Activated CD4-positive, alpha-beta T cell treated with anti-CD3 and anti-CD28 coated beads for 1 hour (primary cell): ENCODE data around the gene CACNA1C.

Experiments used
- DNase-seq: peaks from one replicate; pipeline ENCODE4 v3.0.0-alpha.2; 2020

Gene CACNA1C

DNA sequence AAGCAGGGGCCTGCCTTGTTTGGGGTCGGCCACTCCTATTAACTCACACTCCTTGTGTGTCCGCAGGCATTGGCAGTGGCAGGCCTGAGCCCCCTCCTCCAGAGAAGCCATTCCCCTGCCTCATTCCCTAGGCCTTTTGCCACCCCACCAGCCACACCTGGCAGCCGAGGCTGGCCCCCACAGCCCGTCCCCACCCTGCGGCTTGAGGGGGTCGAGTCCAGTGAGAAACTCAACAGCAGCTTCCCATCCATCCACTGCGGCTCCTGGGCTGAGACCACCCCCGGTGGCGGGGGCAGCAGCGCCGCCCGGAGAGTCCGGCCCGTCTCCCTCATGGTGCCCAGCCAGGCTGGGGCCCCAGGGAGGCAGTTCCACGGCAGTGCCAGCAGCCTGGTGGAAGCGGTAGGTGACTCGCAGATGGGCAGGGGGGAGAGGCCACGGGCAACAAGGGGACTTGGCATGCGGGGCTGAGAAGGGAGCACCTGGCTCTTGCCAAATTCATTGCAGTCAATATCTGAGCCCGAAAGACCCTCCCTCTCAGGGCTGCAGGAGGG, 635.7 kb downstream of the CACNA1C start:
- no peak for DNase-seq

DNA sequence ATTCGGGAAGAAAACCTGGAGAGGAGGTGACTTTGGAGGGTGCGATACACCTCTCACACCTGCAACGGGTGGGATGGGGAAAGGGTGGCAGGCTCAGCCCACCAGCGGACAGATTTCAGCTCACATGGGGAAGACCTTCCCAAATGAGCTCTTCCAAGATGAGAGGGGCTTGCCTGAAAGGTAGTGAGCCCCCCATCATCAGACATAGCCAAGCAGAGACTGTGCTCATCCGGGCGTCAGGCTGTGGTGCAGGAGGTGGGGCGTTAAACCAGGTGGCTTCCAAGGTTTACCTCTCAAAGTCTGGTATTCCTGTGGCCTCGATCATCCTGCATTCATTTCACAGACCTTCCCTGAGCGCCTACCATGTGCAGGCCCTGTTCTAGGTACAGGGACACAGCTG, 636.6 kb downstream of the CACNA1C start:
- no peak for DNase-seq

DNA sequence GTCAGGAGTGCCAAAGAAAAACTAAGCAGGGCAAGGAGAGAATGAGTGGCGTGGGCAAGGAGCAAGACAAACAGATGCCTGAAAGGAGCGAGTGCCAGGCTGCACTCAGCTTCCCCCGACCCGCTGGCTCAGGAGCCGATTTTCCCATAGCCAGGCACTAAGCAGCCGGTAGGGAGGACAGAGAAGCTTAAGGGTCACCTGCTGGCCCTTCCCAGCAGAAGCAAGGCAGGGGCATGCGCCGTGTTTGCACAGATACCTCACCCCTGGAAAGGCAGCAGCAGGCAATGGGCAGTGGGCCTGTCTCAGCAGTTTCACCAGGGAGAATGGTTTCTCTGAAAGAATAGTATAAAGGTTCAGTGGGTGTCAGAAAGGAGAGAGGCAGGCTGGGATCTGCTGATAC, 637.1 kb downstream of the CACNA1C start:
- DNase-seq = no peak

DNA sequence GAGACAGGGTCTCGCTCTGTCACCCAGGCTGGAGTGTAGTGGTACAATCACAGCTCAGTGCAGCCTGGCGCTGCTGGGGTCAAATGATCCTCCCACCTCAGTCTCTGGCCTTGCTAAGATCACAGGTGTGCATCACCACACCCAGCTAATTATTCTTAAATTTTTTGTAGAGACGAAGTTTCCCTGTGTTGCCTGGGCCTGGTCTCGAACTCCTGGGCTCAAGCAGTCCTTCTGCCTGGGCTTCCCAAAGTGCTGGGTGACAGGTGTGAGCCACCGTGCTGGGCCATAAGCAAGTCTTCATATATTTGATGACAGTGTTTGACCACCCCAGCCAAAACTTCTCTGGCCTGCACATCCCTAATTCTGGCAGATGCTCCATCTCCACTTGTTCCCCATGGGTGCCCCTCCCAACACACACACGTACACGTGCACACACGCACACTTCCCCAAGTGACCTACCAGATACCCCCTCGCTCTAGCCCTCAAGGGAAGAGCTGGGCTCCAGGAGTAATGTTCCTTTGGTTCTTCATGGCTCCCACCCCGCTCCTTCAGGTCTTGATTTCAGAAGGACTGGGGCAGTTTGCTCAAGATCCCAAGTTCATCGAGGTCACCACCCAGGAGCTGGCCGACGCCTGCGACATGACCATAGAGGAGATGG, 637.7 kb downstream of the CACNA1C start:
- no peak for DNase-seq

DNA sequence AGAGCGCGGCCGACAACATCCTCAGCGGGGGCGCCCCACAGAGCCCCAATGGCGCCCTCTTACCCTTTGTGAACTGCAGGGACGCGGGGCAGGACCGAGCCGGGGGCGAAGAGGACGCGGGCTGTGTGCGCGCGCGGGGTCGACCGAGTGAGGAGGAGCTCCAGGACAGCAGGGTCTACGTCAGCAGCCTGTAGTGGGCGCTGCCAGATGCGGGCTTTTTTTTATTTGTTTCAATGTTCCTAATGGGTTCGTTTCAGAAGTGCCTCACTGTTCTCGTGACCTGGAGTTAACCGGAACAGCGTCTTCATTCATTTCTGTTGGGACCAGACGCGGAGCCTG, 638.2 kb downstream of the CACNA1C start:
- peak; percentile 29 for DNase-seq

DNA sequence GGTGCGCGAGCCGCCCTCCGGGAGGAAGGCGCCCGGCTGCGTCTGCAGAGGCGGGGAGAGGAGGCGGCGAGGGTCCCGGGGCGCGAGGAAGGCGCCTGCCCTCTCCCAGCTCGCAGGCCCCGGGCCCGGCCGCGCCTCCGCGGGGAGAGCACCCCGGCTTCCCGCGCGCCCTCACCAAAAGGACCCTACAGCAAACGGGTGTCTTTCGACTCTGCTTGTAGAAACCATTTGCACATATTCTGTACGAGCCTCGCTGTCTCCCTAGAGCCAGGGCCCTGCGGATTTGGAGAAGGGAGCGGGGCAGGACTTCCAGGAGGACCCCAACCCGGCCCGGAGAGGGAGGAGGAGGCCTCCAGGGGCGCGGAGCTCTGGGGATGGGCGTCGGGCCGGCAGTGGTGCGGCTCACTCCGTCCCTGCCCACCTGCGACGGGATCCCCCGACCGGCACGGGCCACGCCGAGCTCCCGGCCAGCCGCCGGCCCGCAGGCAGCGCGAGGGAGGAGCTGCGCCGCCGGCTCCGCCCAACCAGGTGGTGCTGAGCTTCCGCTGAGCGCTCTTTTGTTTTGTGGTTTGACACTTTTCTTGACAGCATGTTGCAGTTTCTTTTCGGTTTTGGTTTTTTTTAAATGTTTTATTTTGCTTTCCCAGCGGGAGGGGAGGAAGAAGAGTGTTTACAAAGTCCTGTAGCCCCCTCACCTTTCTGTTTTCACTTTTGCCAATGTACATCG, 638.7 kb downstream of the CACNA1C start:
- no peak for DNase-seq

DNA sequence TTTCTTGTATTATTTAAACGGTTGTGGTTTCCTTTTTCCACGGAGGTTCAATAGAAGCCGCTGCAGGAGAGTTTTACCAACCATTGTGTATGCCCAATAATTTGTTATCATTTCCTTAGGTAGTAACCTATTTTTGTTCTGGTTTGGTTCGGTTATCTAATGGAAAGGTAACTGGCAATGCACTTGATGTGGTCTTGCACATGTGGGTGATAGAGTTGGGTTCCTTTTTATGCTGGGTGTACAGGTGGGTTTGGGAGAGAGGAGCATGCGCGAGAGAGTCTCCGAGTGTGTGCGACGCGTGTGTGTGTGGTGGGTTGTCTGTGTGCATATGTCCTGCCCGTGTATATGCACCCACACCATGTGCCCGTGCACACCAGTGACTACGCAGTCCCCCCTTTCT, 639.3 kb downstream of the CACNA1C start:
- no peak for DNase-seq

DNA sequence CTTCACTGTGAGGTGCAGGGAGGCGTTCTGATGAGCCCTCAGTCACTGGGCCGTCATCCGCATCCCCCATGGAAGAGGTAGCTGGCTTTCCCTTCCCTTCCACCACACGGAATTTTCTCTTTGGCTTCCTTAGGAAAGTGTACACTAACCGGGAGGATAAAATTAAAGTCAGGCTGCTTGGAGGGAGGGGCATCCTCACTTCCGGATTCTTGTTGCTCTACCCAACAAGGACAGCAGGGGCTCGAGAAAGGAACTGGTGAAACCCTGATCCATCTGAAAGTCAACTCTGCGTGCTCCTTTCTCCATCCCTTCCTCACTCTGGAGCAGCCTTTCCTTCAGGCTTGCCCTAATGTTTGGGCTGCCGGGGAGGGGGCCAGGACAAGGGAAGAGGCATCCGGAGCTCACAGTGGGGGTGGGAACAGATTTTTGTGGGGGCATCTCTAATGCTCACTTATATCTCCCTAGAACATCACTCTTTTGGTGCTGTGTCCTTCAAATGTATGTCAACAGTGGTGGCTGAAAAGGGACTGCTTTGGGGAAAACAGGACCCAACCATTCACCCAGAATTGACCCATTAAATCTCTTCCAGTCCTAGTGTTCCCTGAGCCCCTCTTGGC, 640.6 kb downstream of the CACNA1C start:
- no peak for DNase-seq

DNA sequence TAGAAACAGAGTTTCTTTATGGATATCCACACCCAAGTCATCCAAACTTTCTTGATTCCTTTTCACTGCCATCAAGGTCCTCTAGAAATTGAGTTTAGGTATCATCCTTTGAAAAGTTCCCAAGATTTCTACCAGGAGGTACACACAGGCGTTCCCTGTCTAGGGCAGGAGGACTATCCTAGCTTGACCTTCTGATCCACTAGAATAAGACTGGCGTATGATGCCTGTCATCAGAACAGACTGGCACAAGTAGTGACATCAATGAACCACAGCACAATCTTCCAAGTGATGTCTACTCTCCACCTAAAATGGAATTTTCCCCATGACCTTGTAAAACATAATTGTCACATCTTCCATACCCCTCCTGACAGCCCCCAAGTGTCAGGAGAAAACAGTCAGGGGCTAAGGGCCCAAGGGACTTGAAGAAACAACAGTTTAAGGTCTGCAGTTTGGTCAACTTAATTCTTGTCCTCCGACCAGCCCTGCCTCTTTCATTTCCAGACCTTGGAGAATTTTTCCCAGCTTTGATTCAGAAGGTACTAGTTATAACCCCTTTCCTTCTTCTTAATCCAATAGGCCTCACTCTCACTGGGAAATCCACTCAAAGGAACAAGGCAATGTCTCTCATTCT, 641.3 kb downstream of the CACNA1C start:
- DNase-seq = no peak

DNA sequence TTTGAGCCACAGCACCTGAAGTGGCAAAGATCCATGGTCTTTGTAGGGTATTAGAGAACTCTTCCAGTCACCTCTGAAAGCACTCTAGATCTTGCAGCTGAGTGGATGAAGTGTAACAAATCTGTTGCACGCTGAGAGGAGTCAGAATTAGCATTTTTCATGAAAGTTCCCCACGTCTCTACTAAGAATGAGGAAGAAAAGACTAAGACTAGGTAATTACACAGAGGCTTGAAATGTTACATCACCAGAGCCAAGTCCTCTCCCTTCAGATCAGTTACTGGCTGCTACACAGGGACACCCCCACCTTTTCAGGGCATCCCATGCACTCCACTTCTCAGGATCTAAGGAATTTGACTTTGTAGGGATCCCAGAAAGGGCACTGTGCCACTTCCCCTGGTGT, 643.3 kb downstream of the CACNA1C start:
- no peak for DNase-seq

DNA sequence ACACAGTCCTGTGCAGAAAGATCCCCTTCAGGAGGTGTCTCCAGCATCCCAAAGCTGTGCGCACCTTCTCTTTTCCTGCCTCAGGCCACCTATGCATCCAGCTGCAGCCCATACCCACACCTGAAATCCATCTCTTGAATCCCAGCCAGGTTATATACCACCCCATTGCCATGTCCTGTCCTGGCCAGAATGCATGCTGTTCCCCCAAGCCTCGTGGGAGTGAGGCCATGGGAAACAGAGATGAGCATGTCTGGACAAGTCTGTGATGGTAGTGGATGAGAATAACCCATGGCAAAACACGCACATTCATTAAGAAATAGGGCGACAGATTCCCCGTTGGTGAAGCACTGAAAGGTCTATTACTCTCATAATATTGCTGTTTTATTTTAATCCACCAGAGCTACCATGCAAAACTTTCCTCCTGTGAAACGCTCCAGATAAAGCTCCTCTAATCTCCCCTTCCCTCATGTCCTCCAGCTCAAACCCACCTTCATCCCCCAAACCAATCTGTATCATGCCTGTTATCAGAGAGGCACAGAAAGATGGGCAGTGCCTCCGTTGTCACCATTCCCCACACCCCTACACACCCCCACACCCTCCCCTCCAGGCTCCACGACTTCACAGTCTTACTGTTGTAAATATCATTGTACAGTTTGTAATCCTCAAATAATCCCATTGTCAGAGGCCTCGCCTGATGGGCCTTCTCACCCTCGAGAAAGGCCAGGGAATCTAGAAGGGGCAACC, 644.4 kb downstream of the CACNA1C start:
- no peak for DNase-seq

DNA sequence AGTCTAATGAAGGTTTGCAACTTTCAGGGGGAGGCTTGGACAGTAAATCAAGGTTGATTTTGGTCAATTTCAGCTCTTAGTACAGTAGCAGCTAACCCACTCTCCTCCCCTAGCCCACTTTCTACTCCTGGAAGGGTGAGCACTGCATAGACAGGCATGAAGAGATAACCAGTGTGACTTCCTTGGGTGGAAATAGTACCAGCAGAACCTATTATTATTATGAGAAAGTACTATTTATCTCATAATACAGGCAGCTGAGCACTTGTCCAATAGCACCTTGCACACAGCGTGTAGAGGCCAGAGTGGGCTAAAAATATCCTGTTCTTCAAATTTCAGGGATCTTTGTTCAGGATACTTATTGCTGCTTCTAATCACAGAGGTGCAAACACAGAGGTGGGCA, 645.8 kb downstream of the CACNA1C start:
- no peak for DNase-seq

DNA sequence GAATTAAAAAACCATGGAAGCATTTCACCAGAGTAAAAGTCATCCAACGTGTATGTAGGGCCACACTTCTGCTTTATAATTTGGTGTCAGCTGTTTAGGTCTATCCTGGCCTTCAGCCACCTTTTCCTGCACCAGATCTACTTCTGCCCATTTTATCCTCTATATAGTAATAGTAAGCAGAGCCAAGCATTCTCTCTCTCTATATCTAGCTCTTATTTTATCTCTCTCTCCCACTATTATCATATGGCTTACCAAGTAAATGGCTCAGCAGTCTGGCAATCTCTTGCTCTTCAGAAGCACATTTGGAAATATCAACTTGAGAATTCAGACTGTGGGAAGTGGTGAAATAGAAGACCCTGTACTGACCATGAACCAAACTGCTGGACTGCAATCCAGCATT, 657.9 kb downstream of the CACNA1C start:
- no peak for DNase-seq

DNA sequence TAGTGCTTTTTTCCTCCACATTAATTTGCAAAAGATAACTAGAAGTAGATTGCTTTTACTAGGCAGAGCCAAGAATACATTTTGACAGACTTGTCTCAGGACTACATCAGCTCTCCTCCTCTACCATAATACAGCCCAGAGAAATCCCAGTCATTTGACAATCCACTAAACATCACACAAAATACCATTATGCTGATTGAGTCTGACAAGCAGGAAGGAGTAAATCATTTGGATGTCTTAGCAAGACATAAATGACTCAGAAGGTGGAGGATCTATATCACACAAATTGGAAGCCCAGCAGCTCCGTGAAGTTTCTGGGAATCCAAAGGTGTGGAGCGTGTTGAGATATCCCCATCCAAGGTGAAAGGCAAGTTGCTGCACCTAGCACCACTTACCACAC, 666.6 kb downstream of the CACNA1C start:
- DNase-seq = no peak

DNA sequence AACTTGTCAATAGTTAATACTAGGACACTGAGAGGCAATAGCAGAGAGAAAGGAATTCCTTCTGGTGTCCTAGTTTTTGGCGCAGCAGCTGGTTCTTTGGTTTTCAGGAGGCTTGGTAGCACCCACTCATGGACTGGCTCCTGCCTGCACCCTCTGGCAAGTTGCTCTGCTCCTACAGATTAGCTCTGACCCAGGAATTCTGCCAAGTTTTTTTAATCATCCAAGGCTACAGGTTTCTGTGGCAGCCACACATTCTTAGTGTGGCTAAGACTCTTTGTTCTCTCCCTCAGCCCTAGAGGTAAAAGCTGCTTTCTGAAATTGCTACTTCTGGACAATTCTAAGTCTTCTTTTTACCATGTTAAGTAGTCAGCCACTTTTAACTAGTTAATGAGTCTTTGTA, 670.0 kb downstream of the CACNA1C start:
- DNase-seq = no peak

DNA sequence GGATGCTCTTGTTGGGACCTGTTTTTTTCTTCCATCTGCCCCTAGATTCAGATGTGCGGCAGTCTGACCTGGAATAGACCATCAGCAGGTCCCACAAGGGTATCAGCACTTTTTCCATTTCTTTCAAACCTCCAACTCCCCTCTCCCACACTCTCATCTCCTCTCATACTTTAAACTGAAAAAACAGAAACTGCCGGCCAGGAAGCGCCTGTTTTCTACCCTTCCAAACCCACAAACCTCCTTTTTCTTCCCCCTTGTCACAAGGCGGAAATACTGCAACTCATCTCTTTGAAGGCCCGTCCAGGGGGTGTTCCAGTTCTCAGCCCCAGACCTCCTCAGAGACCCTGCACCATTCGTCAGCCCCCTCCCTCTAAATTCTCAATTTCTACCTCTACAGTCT, 679.5 kb downstream of the CACNA1C start:
- DNase-seq = no peak

DNA sequence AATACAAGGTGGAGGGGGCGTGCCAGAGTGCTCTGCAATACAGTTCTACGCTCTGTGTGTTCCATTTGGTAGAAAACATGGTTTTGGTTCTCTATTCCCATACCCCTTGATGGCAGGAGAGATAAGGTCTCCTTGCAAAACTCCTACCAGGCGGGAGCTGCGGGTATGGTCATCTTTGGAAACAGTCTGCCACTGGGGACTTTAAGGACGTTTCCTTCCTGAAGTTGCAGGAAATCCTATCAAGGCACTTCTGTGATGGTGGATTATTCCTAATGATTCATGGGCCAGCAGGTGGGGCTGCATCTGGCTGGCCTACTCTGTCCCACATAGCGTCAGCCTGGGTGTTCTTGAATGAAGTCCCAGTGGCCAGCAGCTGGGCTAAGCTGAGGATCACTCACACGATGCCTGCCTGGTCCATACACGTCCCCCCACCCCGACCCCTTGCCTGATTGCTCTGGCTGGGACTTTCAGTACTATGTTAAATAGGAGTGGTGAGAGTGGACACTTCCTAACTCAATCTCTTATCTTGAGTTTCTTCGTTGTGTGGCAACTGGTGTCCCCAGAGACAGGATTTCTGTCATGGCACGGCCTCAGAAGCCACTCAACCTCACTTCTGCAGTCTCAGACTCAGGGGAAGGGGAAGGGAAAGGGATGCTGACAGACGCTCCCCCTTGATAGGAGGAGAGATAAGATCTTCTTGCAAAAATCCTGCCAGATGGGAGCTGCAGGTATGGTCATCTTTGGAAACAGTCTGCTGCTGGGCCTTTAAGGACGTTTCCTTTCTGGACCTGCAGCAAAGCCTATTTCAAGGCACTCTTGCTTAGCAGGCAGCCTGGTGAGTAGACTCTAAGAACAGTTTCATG, 680.9 kb downstream of the CACNA1C start:
- no peak for DNase-seq

DNA sequence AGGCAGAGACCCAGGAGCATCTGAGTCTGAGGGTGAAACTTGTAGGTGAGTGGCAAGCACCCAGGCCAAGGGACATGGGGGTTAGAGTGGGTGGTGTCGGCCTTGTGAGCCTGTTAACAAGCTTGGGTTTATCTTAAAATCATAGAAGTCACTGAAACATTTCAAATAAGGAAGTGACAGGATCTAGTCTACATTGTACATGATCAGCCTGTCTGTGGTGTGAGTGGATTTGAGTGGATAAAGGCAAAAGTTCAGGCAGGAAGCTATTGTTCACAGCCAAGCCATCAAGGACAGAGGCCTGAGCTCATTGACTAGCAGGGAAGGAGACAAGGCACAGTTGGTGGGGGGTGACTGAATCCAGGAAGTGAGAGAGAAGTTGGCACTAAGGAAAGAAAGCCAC, 682.6 kb downstream of the CACNA1C start:
- DNase-seq = no peak

DNA sequence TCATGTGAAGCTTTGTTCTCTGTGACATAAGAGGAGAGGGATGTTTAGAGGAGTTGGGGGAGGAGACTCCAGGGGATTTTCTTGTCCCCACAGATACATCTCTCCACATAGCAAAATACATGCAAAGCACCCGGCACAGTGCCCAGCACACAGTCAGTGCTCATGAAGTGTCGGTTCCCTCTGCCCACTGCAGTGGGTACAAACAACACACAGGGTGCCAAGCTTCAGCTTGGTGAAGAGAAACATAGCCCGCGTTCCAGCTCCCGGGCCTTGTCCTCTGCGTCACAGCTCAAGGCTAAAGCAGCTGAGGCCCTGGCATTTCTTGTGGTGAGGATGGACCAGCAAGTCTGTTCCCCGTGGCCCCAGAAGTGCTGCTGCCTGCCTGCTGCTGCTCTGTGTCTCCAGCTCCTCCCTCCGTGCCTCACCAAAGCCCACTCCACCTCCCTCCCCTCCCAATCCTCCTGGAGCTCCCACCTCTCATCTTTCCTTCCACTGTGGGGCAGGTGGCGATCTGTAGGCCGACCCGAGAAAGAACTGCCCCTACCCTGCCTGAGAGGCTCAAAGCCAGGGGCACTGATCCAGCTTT, 685.0 kb downstream of the CACNA1C start:
- DNase-seq = no peak

DNA sequence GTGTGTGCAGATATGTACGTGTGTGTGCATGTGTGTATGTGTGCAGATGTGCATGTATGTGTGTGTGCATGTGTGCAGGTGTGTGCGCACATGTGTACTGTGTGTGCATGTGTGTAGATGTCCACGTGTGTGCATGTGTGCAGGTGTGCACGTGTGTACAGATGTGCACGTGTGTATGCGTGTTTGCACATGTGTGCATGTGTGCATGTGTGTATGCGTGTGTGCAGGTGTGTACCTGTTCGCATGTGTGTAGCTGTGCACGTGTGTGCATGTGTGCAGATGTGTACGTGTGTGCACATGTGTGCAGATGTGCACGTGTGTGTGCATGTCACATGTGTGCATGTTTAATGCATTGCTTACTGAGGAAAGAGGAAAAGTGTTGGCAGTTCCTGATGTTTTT, 686.3 kb downstream of the CACNA1C start:
- no peak for DNase-seq

DNA sequence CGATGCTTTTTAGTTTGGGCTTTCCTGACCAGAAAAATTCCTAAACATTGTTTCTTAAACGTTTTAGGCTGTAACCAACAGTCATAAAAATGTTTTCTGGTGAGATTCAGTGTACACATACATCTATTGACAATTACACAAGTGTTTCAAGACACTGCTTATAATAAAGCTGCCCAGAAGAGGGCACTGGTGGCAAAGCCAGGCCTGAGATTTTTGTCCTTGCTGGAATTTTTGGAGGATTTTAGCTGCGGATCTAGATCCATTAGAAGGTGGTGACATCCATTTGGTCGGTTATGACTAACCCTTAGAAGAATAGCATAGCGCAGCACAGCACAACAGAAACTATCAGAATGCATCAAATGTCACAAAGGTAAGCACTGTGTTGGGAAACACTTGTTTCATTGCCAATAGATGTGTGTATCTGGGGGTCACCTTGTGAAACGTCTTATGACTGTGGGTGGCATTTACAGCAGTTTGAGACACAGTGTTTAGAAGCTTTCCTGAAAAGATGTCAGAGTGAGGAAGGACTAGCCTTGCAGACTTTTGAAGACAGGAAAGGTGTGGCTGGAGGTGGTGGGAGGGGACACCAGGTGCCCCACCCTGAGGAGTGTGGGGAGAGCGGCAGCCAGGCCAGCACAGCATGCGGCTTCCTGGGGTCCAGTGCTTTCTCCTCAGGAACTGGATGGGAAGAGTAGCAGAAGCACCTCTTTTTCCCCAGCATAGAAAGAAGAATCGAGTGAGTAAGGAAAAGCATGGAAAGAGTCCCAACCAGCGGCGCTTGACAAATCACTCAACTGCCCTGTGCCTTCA, 687.2 kb downstream of the CACNA1C start:
- no peak for DNase-seq
